GM12878 (cell line): ENCODE data around the gene TMEM236. TPM values are rescaled to one million over a fixed set of nuclear protein-coding genes. Genes with fewer than 3 reads are reported as not detected.

ENCODE experiments used
- ATAC-seq: fragments of 200-7000 bp; cut with Tn5 transposase; 3 replicates; pipeline ENCODE4 v1.9.1; 2020; ENCODE audit warnings: mild to moderate bottlenecking, moderate library complexity
- BruUV-seq: library from RNA; stranded (reverse); fragments of 400-500 nt; replicated peaks from 2 replicates; lab custom pipeline; 2021; lab: Mats Ljungman, UMichigan
- CTCF ChIA-PET: fragments of 300-600 bp; sonication (Branson Sonifier 250); formaldehyde crosslinking; extraction: SDS; loops from one replicate; lab custom pipeline; 2021; ENCODE audit warnings: inconsistent platforms; lab: Yijun Ruan, JAX
- POLR2A ChIA-PET: fragments of 350-600 bp; formaldehyde crosslinking; extraction: SDS; loops from one replicate; lab custom pipeline; 2021; ENCODE audit warnings: inconsistent platforms; lab: Charles Lee
- RAD21 ChIA-PET: fragments of 300-600 bp; sonication (Branson Sonifier 250); formaldehyde crosslinking; loops from one replicate; lab custom pipeline; 2023; ENCODE audit warnings: antibody characterized with exemption; ENCODE audit not compliant: unreplicated experiment; lab: Charles Lee
- SMC1A ChIA-PET: fragments of 300-600 bp; sonication (Branson Sonifier 250); formaldehyde crosslinking; loops from one replicate; lab custom pipeline; 2023; ENCODE audit not compliant: unreplicated experiment, uncharacterized antibody; lab: Charles Lee
- DNase-seq: peaks from one replicate; pipeline ENCODE4 v3.0.0-alpha.2; 2011; ENCODE audit warnings: low read depth, low spot score
- FAIRE-seq: peaks from 3 replicates; lab custom pipeline; 2011; peaks lifted over from hg19 to GRCh38; lab: Jason Lieb, UNC
- H2AFZ ChIP-seq: 2 replicates; pipeline ENCODE4 v1.6.0; 2011; ENCODE audit warnings: low read depth, low read length, control low read depth; ENCODE audit not compliant: control insufficient read depth
- H3K27ac ChIP-seq: 2 replicates; pipeline ENCODE4 v1.5.1; 2011; ENCODE audit warnings: control low read depth; ENCODE audit not compliant: control insufficient read depth, insufficient read depth
- H3K27me3 ChIP-seq, 2 experiments: replicated peaks in 1 of 2; 2 replicates each; pipeline versions ENCODE4 v1.6.0 to v1.6.1; 2011; ENCODE audit warnings: low read length in 1 of 2; ENCODE audit not compliant: control insufficient read depth in 2 of 2, insufficient read depth in 2 of 2
- H3K36me3 ChIP-seq, 2 experiments: 2 replicates each; pipeline ENCODE4 v1.5.1; 2011; ENCODE audit warnings: low read length in 1 of 2; ENCODE audit not compliant: control insufficient read depth in 2 of 2, insufficient read depth in 2 of 2
- H3K4me1 ChIP-seq: 2 replicates; pipeline ENCODE4 v1.6.1; 2011; ENCODE audit warnings: mild to moderate bottlenecking, low read length, moderate library complexity, mixed read lengths; ENCODE audit not compliant: control insufficient read depth, insufficient read depth
- H3K4me2 ChIP-seq: 2 replicates; pipeline ENCODE4 v1.6.0; 2011; ENCODE audit warnings: control low read depth; ENCODE audit not compliant: control insufficient read depth, insufficient read depth
- H3K4me3 ChIP-seq: fragments of 200-600 bp; sonication (generic); 2 replicates; pipeline ENCODE4 v1.5.1; 2016
- H3K79me2 ChIP-seq: 2 replicates; pipeline ENCODE4 v1.6.0; 2011; ENCODE audit warnings: low read length; ENCODE audit not compliant: control insufficient read depth, insufficient read depth
- H3K9ac ChIP-seq: 2 replicates; pipeline ENCODE4 v1.8.0; 2011; ENCODE audit warnings: low read length, control low read depth, mixed read lengths; ENCODE audit not compliant: control insufficient read depth, insufficient read depth
- H3K9me3 ChIP-seq: replicated peaks from 3 replicates; pipeline ENCODE4 v1.5.1; 2011; ENCODE audit warnings: mild to moderate bottlenecking, low read length; ENCODE audit not compliant: control insufficient read depth, insufficient read depth
- H4K20me1 ChIP-seq: 2 replicates; pipeline ENCODE4 v1.6.0; 2011; ENCODE audit not compliant: control insufficient read depth, insufficient read depth
- ASH2L ChIP-seq: fragments of 300-600, 200-600 bp; sonication (generic); IDR thresholded peaks from 2 replicates; pipeline ENCODE4 v1.6.1; 2017; ENCODE audit warnings: low read depth, mild to moderate bottlenecking, borderline replicate concordance
- EGR1 ChIP-seq, 2 experiments: IDR thresholded peaks; 1 replicate in 1 of 2; 2 replicates in 1 of 2; pipeline ENCODE4 v1.6.1; 2011 to 2012; ENCODE audit warnings: low read depth in 2 of 2, low read length in 2 of 2, borderline replicate concordance in 1 of 2, mild to moderate bottlenecking in 1 of 2, moderate library complexity in 1 of 2
- IKZF2 ChIP-seq, 2 experiments: fragments of 450-650 bp; IDR thresholded peaks; 2 replicates each; pipeline ENCODE4 v1.6.1; 2017; ENCODE audit warnings: mild to moderate bottlenecking in 2 of 2, moderate library complexity in 2 of 2
- KAT2A ChIP-seq: conservative IDR thresholded peaks from 2 replicates; pipeline ENCODE4 v1.6.1; 2011; ENCODE audit warnings: low read depth, low read length; ENCODE audit not compliant: control insufficient read depth
- NR2F1 ChIP-seq: fragments of 450-650 bp; conservative IDR thresholded peaks from 2 replicates; pipeline ENCODE4 v1.6.1; 2017; ENCODE audit warnings: mild to moderate bottlenecking
- STAT1 ChIP-seq: fragments of 450-650 bp; conservative IDR thresholded peaks from 2 replicates; pipeline ENCODE4 v1.6.1; 2014; ENCODE audit warnings: antibody characterized with exemption, mild to moderate bottlenecking
- TCF3 ChIP-seq: IDR thresholded peaks from 2 replicates; pipeline ENCODE4 v1.6.1; 2012; ENCODE audit warnings: low read depth, mild to moderate bottlenecking, low read length, borderline replicate concordance; ENCODE audit not compliant: insufficient read depth
- WGBS: methylation state at CpG from one replicate; pipeline ENCODE4 v1.1.6; 2016; ENCODE audit warnings: low lambda C conversion rate; ENCODE audit not compliant: insufficient replicate concordance, insufficient coverage; ENCODE audit errors: missing lambda C conversion rate; 5-methylcytosine and 5-hydroxymethylcytosine counted together
- in situ Hi-C: fragments of 300-500 bp; cut with MboI; formaldehyde crosslinking; loops from 9 replicates; pipeline ENCODE4 v1.14.3; 2018; ENCODE audit warnings: mixed read lengths
- intact Hi-C: fragments of 100-400 bp; cut with micrococcal nuclease; formaldehyde crosslinking; loops from one replicate; pipeline ENCODE4 v1.14.2; 2022; ENCODE audit not compliant: unreplicated experiment
- polyA plus RNA-seq, 11 experiments: library from polyadenylated mRNA; depleted of rRNA in 4 of 11; unstranded in 6 of 11; stranded (reverse) in 5 of 11; fragments of >200 nt; fragmentation: Nextera tagmentation in 4 of 11; fragmentation: Illumina TruSeq in 1 of 11; extraction: Ambion mirVana in 4 of 11; extraction: Trizol in 1 of 11; gene quantifications; 1 replicate in 1 of 11; 2 replicates in 10 of 11; pipeline versions ENCODE4 v1.2.1 to v1.2.3, GENCODE V29; 2011 to 2016; ENCODE audit warnings: inconsistent platforms in 2 of 11, missing spikeins in 2 of 11, low read depth in 1 of 11
- total RNA-seq, 4 experiments: library from RNA; depleted of rRNA in 3 of 4; stranded (reverse); fragments of >200 nt in 3 of 4; fragmentation: Illumina TruSeq in 1 of 4; extraction: Trizol in 1 of 4; gene quantifications; 2 replicates each; pipeline versions ENCODE4 v1.2.1 to v1.2.3, GENCODE V29; 2013 to 2021
- TF ChIP-seq, protein P1 (sequence below): IDR thresholded peaks from 2 replicates; pipeline ENCODE4 v1.6.1; 2012; ENCODE audit warnings: improper control_type of control experiment, low read depth, low read length; ENCODE audit not compliant: insufficient replicate concordance
- TF ChIP-seq, protein P2 (sequence below): fragments of 450-650 bp; IDR thresholded peaks from 2 replicates; pipeline ENCODE4 v1.6.1; 2017; ENCODE audit warnings: mild to moderate bottlenecking, moderate library complexity
- TF ChIP-seq, protein P3 (sequence below): IDR thresholded peaks from 2 replicates; pipeline ENCODE4 v1.6.1; 2012; ENCODE audit warnings: low read length, inconsistent platforms

Gene TMEM236
- total and polyA plus RNA-seq, 10 of the 15 experiments (the other 5 are each of a cell fraction or from before 2014, with no cell fraction given): 0.03 TPM; not detected in 9

DNA sequence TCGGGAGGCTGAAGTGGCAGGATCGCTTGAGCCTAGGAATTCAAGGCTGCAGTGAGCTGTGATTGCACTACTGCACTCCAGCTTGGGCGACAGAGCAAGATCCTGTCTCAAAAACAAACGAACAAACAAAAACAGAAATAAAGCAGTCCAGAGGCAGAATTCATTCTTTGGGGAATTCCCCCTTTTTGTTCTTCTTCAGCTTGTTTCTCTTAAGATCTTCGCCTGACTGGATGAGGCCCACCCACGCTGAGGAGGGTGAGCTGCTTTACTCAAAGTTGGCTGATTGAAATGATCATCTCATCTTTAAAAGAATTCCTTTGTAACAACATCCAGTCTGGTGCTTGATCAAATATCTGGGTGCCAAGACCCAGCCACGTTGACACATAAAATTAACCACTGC, 67.8 kb downstream of the TMEM236 start (continued):
- TF ChIP-seq, protein P1, sequence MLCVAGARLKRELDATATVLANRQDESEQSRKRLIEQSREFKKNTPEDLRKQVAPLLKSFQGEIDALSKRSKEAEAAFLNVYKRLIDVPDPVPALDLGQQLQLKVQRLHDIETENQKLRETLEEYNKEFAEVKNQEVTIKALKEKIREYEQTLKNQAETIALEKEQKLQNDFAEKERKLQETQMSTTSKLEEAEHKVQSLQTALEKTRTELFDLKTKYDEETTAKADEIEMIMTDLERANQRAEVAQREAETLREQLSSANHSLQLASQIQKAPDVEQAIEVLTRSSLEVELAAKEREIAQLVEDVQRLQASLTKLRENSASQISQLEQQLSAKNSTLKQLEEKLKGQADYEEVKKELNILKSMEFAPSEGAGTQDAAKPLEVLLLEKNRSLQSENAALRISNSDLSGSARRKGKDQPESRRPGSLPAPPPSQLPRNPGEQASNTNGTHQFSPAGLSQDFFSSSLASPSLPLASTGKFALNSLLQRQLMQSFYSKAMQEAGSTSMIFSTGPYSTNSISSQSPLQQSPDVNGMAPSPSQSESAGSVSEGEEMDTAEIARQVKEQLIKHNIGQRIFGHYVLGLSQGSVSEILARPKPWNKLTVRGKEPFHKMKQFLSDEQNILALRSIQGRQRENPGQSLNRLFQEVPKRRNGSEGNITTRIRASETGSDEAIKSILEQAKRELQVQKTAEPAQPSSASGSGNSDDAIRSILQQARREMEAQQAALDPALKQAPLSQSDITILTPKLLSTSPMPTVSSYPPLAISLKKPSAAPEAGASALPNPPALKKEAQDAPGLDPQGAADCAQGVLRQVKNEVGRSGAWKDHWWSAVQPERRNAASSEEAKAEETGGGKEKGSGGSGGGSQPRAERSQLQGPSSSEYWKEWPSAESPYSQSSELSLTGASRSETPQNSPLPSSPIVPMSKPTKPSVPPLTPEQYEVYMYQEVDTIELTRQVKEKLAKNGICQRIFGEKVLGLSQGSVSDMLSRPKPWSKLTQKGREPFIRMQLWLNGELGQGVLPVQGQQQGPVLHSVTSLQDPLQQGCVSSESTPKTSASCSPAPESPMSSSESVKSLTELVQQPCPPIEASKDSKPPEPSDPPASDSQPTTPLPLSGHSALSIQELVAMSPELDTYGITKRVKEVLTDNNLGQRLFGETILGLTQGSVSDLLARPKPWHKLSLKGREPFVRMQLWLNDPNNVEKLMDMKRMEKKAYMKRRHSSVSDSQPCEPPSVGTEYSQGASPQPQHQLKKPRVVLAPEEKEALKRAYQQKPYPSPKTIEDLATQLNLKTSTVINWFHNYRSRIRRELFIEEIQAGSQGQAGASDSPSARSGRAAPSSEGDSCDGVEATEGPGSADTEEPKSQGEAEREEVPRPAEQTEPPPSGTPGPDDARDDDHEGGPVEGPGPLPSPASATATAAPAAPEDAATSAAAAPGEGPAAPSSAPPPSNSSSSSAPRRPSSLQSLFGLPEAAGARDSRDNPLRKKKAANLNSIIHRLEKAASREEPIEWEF: no peak
- TF ChIP-seq KAT2A (no peak), NR2F1 (no peak)

DNA sequence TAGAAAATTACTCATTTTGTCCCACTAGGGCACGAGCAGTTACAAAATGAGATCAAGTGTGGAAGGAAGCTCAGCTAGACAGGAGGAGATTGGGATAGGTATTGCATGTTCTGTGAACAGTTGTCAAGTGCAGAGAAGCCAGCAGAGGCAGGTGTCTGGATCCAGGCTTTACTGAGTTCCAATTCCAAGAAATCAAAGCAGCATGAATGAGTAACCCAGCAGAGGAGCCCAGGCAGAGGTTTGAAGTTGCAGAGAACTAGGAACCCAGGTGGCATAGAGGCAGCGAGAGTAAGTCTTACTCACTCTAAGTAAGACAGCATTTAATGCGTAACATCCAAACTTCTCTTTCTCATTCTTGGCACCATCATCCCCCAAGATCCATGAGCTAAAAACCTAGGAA, 68.9 kb downstream of the TMEM236 start:
- POLR2A ChIA-PET: interaction anchor here (0.6 to 0.7 kb wide), 2 partner anchors 56 to 150 kb away, joined by 3 to 4 read pairs; no protein-coding TSS in a partner anchor
- in situ Hi-C loops: no loop called here
- no peak for DNase-seq
- Histone ChIP-seq H3K9ac (no peak overlapping the region), H4K20me1 (no peaks in the 10 kb centered on the region), H3K36me3 (no peaks in the 10 kb centered on the region), H3K27ac (no peak overlapping the region), H3K79me2 (no peaks in the 10 kb centered on the region), H3K4me3 (no peak overlapping the region), H2AFZ (no peak overlapping the region), H3K27me3 (no peaks in the 10 kb centered on the region; a peak in 1 of 4 replicates), H3K4me1 (no peaks in the 10 kb centered on the region), H3K9me3 (no peaks in the 10 kb centered on the region), H3K4me2 (no peak overlapping the region)
- RAD21 ChIA-PET: no interaction called here
- no peak for ATAC-seq
- intact Hi-C loops: no loop called here
- SMC1A ChIA-PET: no interaction called here
- BruUV-seq: no TSS peak
- 50% methylated on average over 3 of the region's 3 CpGs for WGBS
- CTCF ChIA-PET: no interaction called here
- FAIRE-seq: no peak
- TF ChIP-seq STAT1 (no peak), TCF3 (no peak), IKZF2 (IDR thresholded peaks at IDR 0.05) (no peak), EGR1 (IDR thresholded peaks at IDR 0.05; ENCODE audit: borderline replicate concordance in 1 of 2, low read depth in 2 of 2, low read length in 2 of 2) (no peak), ASH2L (no peak)
- TF ChIP-seq, protein P2, sequence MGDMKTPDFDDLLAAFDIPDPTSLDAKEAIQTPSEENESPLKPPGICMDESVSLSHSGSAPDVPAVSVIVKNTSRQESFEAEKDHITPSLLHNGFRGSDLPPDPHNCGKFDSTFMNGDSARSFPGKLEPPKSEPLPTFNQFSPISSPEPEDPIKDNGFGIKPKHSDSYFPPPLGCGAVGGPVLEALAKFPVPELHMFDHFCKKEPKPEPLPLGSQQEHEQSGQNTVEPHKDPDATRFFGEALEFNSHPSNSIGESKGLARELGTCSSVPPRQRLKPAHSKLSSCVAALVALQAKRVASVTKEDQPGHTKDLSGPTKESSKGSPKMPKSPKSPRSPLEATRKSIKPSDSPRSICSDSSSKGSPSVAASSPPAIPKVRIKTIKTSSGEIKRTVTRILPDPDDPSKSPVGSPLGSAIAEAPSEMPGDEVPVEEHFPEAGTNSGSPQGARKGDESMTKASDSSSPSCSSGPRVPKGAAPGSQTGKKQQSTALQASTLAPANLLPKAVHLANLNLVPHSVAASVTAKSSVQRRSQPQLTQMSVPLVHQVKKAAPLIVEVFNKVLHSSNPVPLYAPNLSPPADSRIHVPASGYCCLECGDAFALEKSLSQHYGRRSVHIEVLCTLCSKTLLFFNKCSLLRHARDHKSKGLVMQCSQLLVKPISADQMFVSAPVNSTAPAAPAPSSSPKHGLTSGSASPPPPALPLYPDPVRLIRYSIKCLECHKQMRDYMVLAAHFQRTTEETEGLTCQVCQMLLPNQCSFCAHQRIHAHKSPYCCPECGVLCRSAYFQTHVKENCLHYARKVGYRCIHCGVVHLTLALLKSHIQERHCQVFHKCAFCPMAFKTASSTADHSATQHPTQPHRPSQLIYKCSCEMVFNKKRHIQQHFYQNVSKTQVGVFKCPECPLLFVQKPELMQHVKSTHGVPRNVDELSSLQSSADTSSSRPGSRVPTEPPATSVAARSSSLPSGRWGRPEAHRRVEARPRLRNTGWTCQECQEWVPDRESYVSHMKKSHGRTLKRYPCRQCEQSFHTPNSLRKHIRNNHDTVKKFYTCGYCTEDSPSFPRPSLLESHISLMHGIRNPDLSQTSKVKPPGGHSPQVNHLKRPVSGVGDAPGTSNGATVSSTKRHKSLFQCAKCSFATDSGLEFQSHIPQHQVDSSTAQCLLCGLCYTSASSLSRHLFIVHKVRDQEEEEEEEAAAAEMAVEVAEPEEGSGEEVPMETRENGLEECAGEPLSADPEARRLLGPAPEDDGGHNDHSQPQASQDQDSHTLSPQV: no peak
- TF ChIP-seq, protein P3, sequence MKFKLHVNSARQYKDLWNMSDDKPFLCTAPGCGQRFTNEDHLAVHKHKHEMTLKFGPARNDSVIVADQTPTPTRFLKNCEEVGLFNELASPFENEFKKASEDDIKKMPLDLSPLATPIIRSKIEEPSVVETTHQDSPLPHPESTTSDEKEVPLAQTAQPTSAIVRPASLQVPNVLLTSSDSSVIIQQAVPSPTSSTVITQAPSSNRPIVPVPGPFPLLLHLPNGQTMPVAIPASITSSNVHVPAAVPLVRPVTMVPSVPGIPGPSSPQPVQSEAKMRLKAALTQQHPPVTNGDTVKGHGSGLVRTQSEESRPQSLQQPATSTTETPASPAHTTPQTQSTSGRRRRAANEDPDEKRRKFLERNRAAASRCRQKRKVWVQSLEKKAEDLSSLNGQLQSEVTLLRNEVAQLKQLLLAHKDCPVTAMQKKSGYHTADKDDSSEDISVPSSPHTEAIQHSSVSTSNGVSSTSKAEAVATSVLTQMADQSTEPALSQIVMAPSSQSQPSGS: no peak
